Naive B cell (primary cell): Measurements from ENCODE around the gene KANK4. TPM values are rescaled to one million over a fixed set of nuclear protein-coding genes. Genes with fewer than 3 reads are reported as not detected.

Experiments used
- ATAC-seq, 2 donors: fragments of 150-1000 bp; cut with Tn5 transposase; 2 replicates each; pipeline ENCODE4 v1.10.0; 2021; ENCODE audit warnings: low read depth in 2 of 2, mild to moderate bottlenecking in 2 of 2, moderate library complexity in 2 of 2
- DNase-seq: peaks from one replicate; pipeline ENCODE4 v3.0.0; 2022
- H3K27ac Mint-ChIP-seq, 6 donors: one replicate each; pipeline ENCODE4 v1.8.0; 2020 to 2022; ENCODE audit warnings: mild to moderate bottlenecking in 6 of 6, mixed read lengths in 6 of 6, moderate library complexity in 5 of 6, inconsistent platforms in 2 of 6
- H3K27me3 Mint-ChIP-seq, 3 donors: one replicate each; pipeline ENCODE4 v1.8.0; 2021 to 2022; ENCODE audit warnings: mixed read lengths in 3 of 3, mild to moderate bottlenecking in 1 of 3
- H3K36me3 Mint-ChIP-seq, 2 donors: one replicate each; pipeline ENCODE4 v1.8.0; 2020 to 2022; ENCODE audit warnings: mixed read lengths in 2 of 2, inconsistent platforms in 1 of 2, mild to moderate bottlenecking in 1 of 2
- H3K4me1 Mint-ChIP-seq, 3 donors: one replicate each; pipeline ENCODE4 v1.8.0; 2020 to 2022; ENCODE audit warnings: mixed read lengths in 3 of 3, inconsistent platforms in 1 of 3, mild to moderate bottlenecking in 1 of 3, moderate library complexity in 1 of 3
- H3K4me3 Mint-ChIP-seq, 8 donors: one replicate each; pipeline ENCODE4 v1.8.0; 2020 to 2022; ENCODE audit warnings: mild to moderate bottlenecking in 8 of 8, mixed read lengths in 8 of 8, moderate library complexity in 8 of 8, inconsistent platforms in 2 of 8
- H3K9me3 Mint-ChIP-seq, 7 donors: one replicate each; pipeline ENCODE4 v1.8.0; 2020 to 2022; ENCODE audit warnings: mixed read lengths in 7 of 7, mild to moderate bottlenecking in 5 of 7, inconsistent platforms in 2 of 7, moderate library complexity in 1 of 7
- polyA plus RNA-seq, 6 donors: library from polyadenylated mRNA; unstranded; fragments of 300-500 nt; fragmentation: Illumina TruSeq; gene quantifications; one replicate each; pipeline ENCODE4 v1.2.3, GENCODE V29; 2021; ENCODE audit warnings: low read depth in 6 of 6

Gene KANK4
- polyA plus RNA-seq: not detected

- H3K4me1 Mint-ChIP-seq: peaks cover 0 to 8% (median 0%) of the 10 kb centered on the region in 3 donors
- H3K9me3 Mint-ChIP-seq: no peaks in the 10 kb centered on the region
- peak within 1 kb of the TSS in 1 of 8 donors; percentile 41 for H3K4me3 Mint-ChIP-seq
- H3K27me3 Mint-ChIP-seq: peaks cover 28 to 56% (median 53%) of the 10 kb centered on the region in 3 donors
- no peak within 1 kb of the TSS for H3K27ac Mint-ChIP-seq
- DNase-seq: no peak
- ATAC-seq: no peak
- H3K36me3 Mint-ChIP-seq: no peaks in the 10 kb centered on the region
Observed at GRCh38 chr1:62318756-62319544, at the start of gene KANK4. TSS of gene KANK4 (minus strand) at chr1:62319434. CDS start at chr1:62281564, 37,870 bp downstream.

GRCh38 chr1:62368989-62369388, 49.8 kb upstream of the KANK4 start:
- H3K27ac Mint-ChIP-seq: no peak overlapping the region
- H3K9me3 Mint-ChIP-seq: peaks cover 0 to 7% (median 3%) of the 10 kb centered on the region in 7 donors
- H3K4me3 Mint-ChIP-seq: no peak overlapping the region
- ATAC-seq (no peak), DNase-seq (no peak)
- no peaks in the 10 kb centered on the region for H3K36me3 Mint-ChIP-seq
- H3K4me1 Mint-ChIP-seq: no peaks in the 10 kb centered on the region
- H3K27me3 Mint-ChIP-seq: peaks cover 5 to 17% (median 9%) of the 10 kb centered on the region in 3 donors

GRCh38 chr1:62367005-62367557, 47.8 kb upstream of the KANK4 start:
- ATAC-seq: no peak
- Mint-ChIP-seq H3K9me3 (peaks cover 0 to 14% (median 6%) of the 10 kb centered on the region in 7 donors), H3K27ac (no peak overlapping the region), H3K4me1 (no peaks in the 10 kb centered on the region), H3K27me3 (peaks cover 5 to 17% (median 9%) of the 10 kb centered on the region in 3 donors), H3K4me3 (no peak overlapping the region), H3K36me3 (no peaks in the 10 kb centered on the region)
- DNase-seq: no peak

- no peaks in the 10 kb centered on the region for H3K4me1 Mint-ChIP-seq
- H3K4me3 Mint-ChIP-seq: no peak overlapping the region
- ATAC-seq (no peak), DNase-seq (no peak)
- no peak overlapping the region for H3K27ac Mint-ChIP-seq
- H3K36me3 Mint-ChIP-seq: no peaks in the 10 kb centered on the region
- peaks cover 0 to 11% (median 9%) of the 10 kb centered on the region in 3 donors for H3K27me3 Mint-ChIP-seq
- peaks cover 0 to 14% (median 6%) of the 10 kb centered on the region in 7 donors for H3K9me3 Mint-ChIP-seq
Observed at GRCh38 chr1:62364721-62365120, 45.5 kb upstream of the KANK4 start.

GRCh38 chr1:62362926-62363325, 43.7 kb upstream of the KANK4 start:
- no peaks in the 10 kb centered on the region for H3K4me1 Mint-ChIP-seq
- H3K27me3 Mint-ChIP-seq: no peaks in the 10 kb centered on the region
- ATAC-seq (no peak), DNase-seq (no peak)
- peaks cover 0 to 14% (median 6%) of the 10 kb centered on the region in 7 donors for H3K9me3 Mint-ChIP-seq
- H3K36me3 Mint-ChIP-seq: no peaks in the 10 kb centered on the region
- no peak overlapping the region for H3K4me3 Mint-ChIP-seq
- H3K27ac Mint-ChIP-seq: no peak overlapping the region

- Mint-ChIP-seq H3K4me1 (no peaks in the 10 kb centered on the region), H3K36me3 (no peaks in the 10 kb centered on the region), H3K4me3 (no peak overlapping the region), H3K9me3 (peaks cover 0 to 11% (median 5%) of the 10 kb centered on the region in 7 donors), H3K27me3 (no peaks in the 10 kb centered on the region), H3K27ac (no peak overlapping the region)
- DNase-seq: no peak
- ATAC-seq: no peak
Observed at GRCh38 chr1:62362061-62362917, 43.1 kb upstream of the KANK4 start.

- Mint-ChIP-seq H3K27ac (no peak overlapping the region), H3K4me3 (no peak overlapping the region), H3K27me3 (no peaks in the 10 kb centered on the region), H3K4me1 (no peaks in the 10 kb centered on the region), H3K9me3 (peaks cover 0 to 8% (median 2%) of the 10 kb centered on the region in 7 donors), H3K36me3 (no peaks in the 10 kb centered on the region)
- ATAC-seq (no peak), DNase-seq (no peak)
Observed at GRCh38 chr1:62361431-62361830, 42.2 kb upstream of the KANK4 start.

GRCh38 chr1:62358665-62359373, 39.6 kb upstream of the KANK4 start:
- ATAC-seq (no peak), DNase-seq (no peak)
- Mint-ChIP-seq H3K9me3 (peaks cover 0 to 7% (median 2%) of the 10 kb centered on the region in 7 donors), H3K27me3 (no peaks in the 10 kb centered on the region), H3K27ac (no peak overlapping the region), H3K36me3 (no peaks in the 10 kb centered on the region), H3K4me1 (no peaks in the 10 kb centered on the region), H3K4me3 (no peak overlapping the region)

GRCh38 chr1:62357916-62358315, 38.7 kb upstream of the KANK4 start:
- H3K27ac Mint-ChIP-seq: no peak overlapping the region
- DNase-seq (no peak), ATAC-seq (no peak)
- peaks cover 0 to 6% (median 3%) of the 10 kb centered on the region in 3 donors for H3K27me3 Mint-ChIP-seq
- H3K4me3 Mint-ChIP-seq: no peak overlapping the region
- no peaks in the 10 kb centered on the region for H3K4me1 Mint-ChIP-seq
- no peaks in the 10 kb centered on the region for H3K36me3 Mint-ChIP-seq
- peaks cover 0 to 3% (median 0%) of the 10 kb centered on the region in 7 donors for H3K9me3 Mint-ChIP-seq

- peak in 1 of 2 donors; percentile 30 for ATAC-seq
- no peak for DNase-seq
- no peak overlapping the region for H3K4me3 Mint-ChIP-seq
- H3K9me3 Mint-ChIP-seq: peaks cover 0 to 1% (median 0%) of the 10 kb centered on the region in 7 donors
- no peaks in the 10 kb centered on the region for H3K4me1 Mint-ChIP-seq
- H3K27ac Mint-ChIP-seq: no peak overlapping the region
- peaks cover 0 to 8% (median 4%) of the 10 kb centered on the region in 3 donors for H3K27me3 Mint-ChIP-seq
- H3K36me3 Mint-ChIP-seq: no peaks in the 10 kb centered on the region
Observed at GRCh38 chr1:62356257-62356835, 37.1 kb upstream of the KANK4 start.

GRCh38 chr1:62355095-62355494, 35.9 kb upstream of the KANK4 start:
- Mint-ChIP-seq H3K36me3 (no peaks in the 10 kb centered on the region), H3K27me3 (peaks cover 0 to 8% (median 4%) of the 10 kb centered on the region in 3 donors), H3K4me3 (no peak overlapping the region), H3K9me3 (peaks cover 0 to 1% (median 0%) of the 10 kb centered on the region in 7 donors), H3K27ac (no peak overlapping the region), H3K4me1 (no peaks in the 10 kb centered on the region)
- no peak for DNase-seq
- no peak for ATAC-seq

- H3K27ac Mint-ChIP-seq: no peak overlapping the region
- no peak overlapping the region for H3K4me3 Mint-ChIP-seq
- no peaks in the 10 kb centered on the region for H3K36me3 Mint-ChIP-seq
Observed at GRCh38 chr1:62353853-62354252, 34.6 kb upstream of the KANK4 start.

More at GRCh38 chr1:62353853-62354252, 34.6 kb upstream of the KANK4 start:
- H3K27me3 Mint-ChIP-seq: peaks cover 0 to 8% (median 4%) of the 10 kb centered on the region in 3 donors
- H3K4me1 Mint-ChIP-seq: no peaks in the 10 kb centered on the region
- ATAC-seq (no peak), DNase-seq (no peak)
- H3K9me3 Mint-ChIP-seq: peaks cover 0 to 1% (median 0%) of the 10 kb centered on the region in 7 donors
